ENCODE measurements around the gene MPZL2.
"Not testable (repeated sequence)": the region's sequence is repeated elsewhere in the genome, so short reads cannot be mapped to it uniquely, and the experiment has no call there.

The MPZL2 gene

DNA sequence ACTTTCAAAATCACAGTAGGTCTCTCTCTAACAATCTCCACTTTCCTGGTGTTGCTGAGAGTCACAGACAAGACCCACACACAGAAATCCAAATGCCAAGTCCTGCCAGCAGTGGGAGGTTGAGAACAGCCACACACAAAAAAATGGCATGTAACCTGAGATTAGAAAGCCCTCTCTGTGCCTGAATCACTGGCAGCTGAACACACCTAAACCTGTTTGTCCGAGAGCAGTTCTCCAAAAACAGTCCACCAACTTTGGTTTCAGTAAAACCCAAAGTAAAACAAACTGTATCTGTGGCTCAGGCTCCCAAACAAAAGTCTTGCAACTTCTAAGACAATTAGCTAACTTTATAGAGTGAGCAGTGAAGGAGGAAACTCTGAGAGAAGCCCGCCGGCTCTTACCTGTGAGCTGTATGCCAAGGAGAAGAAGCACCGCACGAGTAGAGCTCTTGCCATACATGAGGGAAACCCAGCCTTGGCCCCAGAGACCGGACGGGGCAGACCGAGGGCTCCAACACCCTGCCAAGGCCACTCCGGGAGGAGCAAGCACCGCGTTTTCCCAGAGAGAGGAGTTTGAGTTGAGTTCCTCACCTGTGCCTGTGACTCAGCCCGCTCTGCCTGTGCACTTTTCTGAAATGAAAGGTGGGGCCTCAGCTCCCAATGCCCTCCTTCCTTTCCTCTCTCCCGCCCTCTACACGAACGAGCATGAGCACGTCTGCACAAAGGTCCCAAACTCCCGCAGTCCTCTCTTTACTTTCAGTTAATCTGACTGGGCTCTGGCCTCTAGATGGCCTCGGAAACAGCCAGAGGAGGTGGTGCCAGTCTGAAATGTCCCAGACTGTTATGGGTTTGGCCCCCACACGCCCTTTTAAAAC, at the start of gene MPZL2:
Gene MPZL2 (minus strand): TSS at position 603 of the 874 bp plus-strand sequence. CDS start 144 bp downstream, at position 459.
- DNase-seq = peak; percentile 46

DNA sequence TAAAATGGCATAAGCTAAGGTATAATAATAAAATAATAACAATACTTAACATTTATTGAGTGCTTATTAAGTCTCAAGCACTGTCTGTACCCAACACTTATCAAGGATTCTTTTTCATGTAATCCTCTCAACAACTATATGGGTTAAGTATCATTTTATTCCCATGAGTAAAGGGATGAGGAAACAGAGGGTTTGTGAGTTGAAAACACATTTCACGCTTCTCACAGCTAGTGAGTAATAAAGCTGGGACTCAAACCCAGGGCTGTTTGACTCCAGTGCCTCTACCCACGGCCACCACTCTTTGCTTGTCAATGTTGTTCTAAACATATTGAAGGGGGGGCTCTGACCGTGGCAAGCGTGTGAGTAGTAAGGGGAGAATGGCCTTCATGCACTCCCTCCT, 49.1 kb upstream of the MPZL2 start:
- no peak for DNase-seq

DNA sequence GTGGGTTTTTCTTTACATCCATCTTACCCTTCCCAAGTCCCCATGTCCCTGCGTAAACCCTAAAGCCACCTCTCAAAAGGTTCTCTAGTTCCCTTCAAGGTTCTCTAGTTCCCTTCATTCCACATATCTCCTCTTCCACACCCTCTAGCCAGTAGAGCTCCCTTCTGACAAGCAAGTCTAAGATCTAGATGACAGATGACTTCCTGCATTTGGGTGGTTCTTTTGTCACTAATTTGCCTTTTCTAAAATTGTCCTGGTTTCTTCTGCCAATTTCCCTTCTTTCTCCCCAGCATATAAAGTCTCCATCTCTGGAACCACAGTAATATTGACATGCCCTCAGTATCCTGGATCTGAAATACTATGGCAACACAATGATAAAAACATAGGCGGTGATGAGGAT, 48.2 kb upstream of the MPZL2 start:
- DNase-seq = no peak

DNA sequence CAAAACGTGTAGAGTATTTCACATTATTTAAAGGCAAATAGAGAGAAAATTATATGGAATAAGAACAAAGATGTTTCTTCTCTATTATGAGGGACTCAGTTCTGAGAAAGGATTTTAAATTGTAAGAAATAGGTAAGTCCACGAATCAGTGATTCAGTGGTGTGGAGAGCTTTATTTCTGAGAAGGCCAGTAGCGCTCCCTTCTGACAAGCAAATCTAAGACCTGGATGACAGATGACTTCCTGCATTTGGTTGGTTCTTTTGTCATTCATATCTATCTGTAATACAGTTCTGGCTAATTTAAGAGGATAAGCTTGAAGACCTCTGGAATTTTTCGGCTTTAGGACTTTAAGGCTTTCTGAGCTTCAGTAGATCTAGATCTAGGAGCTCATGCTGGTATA, 47.4 kb upstream of the MPZL2 start:
- DNase-seq = no peak

DNA sequence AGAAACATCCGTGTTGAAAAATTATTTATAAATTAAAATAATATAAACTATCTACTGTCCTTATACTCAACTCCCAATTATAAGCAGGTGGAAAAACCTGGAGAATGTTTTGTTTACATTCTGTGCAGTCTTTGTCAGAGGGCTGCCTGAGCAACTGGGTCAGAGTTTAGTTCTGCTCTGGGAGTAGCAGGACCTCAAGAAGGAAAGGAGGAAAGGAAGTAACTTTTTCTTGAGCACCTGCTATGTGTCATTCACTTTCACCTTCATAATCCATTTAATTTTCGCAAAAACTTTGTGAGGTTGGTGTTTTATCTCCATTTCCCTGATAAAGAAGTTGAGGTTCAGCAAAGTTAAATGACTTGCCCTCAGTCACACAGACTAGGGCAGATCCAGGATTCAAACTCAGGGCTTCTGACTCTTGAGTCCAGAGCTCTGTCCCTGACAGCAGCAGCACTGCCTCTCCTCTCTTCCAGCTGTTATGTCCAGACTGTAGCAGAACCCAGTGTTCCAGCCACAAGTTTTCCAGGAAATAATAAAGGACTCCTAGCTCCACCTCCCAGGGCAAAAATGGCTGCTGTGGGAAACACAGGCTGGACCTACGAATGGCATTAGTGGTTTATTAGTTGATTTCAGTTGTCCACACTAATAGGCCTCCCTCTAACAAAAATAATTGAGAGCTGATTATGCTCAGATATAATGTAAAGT, 46.8 kb upstream of the MPZL2 start:
- DNase-seq = no peak

DNA sequence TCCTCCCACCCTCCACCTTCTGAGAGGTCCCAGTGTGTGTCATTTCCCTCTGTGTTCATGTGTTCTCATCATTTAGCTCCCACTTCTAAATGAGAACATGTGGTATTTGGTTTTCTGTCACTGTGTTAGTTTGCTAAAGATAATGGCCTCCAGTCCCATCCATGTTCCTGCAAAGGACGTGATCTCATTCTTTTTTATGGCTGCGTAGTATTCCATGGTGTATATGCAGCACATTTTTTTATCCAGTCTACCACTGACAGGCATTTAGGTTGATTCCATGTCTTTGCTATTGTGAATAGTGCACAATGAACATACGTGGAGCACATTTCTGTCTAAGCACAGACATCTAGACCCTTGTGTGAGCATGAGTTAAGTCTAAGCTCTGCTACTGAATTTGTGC, 46.2 kb upstream of the MPZL2 start:
- no peak for DNase-seq

DNA sequence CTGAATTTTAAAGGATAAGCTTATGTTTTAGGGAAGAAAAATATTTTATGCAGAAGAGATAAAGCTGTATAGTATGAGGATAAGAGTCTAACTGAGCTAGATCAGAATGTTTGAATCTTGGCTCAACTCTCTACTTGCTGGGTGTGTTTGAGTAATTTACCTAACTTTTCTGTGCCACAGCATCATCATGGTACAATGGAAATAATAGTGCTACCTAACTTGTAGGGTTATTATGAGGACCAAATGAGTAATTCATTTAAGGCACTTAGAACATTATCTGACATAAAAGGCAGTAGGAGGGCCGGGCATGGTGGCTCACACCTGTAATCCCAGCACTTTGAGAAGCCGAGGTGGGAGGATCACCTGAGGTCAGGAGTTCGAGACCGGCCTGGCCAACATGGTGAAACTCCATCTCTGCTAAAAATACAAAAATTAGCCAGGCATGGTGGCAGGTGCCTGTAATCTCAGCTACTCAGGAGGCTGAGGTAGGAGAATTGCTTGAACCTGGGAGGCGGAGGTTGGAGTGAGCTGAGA, 45.0 kb upstream of the MPZL2 start:
- not testable (repeated sequence) for DNase-seq

DNA sequence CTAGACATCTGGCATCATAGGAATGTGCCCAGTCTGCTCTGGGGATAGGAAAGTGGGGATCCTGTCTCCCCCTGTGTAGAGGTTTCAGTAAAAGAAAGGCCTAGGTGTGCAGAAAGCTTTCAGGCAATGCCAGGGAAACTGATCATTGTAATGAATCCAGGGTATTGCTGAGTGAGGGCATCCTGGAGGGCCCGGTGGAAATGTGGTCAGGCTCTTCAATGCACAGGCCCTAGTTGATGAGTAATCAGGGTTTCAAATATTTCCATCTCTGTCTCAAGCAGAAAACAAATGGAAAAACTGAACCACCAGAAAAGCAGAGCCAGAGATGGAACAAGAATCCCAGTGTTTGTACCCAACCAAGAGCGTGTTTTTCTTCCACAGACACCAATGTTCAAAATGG, 42.5 kb upstream of the MPZL2 start:
- DNase-seq = no peak

DNA sequence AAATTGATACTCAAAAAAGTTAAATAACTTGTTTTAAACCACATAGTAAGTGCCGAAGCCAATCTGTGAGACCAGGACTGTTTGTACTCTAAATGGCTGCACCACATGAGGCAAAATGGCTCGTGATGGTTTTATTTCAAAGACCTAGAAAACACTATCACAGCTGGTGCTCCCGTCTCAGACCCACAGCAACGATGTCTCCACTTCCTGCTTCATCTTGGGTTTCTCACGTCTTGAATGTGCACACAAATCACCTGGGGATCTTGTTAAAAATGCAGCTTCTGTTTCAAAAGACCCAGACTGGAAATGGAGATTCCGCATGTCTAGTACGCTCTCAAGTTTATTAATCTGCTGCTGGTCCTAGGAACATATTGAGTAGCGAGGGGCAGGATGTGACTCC, 41.6 kb upstream of the MPZL2 start:
- no peak for DNase-seq

DNA sequence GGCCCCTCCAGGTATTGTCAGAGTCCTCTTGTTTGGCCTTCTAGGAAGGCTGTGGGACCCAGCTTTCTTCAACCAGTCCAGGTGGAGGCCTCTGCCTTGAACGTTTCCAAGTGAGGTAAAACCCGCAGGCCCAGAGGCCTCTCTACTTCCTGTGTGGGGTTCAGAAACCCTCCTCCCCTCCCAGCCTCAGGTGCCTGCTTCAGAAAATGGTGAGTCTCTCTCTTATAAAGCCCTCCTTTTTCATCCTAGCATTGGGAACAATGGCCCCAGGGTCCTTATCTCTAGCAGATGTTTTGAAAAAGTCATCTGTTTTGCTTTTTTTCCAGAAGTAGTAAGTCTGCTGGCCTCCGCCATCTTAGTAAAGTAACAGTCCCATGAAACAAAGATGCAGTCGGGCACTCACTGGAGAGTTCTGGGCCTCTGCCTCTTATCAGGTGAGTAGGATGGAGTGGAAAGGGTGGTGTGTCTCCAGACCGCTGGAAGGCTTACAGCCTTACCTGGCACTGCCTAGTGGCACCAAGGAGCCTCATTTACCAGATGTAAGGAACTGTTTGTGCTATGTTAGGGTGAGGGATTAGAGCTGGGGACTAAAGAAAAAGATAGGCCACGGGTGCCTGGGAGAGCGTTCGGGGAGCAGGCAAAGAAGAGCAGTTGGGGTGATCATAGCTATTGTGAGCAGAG, 40.6 kb upstream of the MPZL2 start, which contains the start of gene CD3E:
Gene CD3E (plus strand): TSS at position 163 of the 681 bp plus-strand sequence. CDS start 223 bp downstream, at position 386.
- no peak for DNase-seq

DNA sequence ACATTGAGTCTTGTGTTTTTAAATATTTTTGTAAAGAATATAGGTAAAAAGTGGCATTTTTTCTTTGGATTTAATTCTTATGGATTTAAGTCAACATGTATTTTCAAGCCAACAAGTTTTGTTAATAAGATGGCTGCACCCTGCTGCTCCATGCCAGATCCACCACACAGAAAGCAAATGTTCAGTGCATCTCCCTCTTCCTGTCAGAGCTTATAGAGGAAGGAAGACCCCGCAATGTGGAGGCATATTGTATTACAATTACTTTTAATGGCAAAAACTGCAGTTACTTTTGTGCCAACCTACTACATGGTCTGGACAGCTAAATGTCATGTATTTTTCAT, 40.1 kb upstream of the MPZL2 start:
- no peak for DNase-seq

DNA sequence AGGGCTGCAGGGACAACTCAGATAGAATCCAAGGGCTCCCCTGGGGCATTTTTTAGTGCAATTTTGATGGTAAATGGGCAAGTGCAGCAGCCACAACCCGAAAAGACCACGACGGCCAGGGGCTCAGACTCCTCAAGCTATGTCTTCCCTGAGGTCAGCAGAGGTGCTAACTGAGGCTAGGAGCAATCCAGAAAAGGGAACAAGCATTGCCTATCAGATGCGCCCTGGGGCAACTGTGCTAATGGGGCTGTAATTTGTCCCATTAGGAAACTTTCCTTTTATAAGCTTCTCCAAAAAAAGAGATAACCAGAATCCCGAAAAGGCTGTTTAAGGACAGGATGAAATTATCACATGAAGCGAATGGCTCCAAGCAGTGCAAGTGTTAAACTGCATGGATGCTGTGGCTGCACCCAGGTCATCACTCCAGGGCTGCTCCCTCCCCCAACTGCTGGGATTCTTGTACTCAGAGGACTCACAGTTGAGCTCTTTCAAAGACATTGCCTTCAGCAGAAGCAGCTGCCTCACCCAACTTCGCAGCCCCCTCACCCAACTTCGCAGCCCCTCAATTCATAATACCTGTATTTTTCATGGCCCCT, 37.6 kb upstream of the MPZL2 start:
- no peak for DNase-seq

DNA sequence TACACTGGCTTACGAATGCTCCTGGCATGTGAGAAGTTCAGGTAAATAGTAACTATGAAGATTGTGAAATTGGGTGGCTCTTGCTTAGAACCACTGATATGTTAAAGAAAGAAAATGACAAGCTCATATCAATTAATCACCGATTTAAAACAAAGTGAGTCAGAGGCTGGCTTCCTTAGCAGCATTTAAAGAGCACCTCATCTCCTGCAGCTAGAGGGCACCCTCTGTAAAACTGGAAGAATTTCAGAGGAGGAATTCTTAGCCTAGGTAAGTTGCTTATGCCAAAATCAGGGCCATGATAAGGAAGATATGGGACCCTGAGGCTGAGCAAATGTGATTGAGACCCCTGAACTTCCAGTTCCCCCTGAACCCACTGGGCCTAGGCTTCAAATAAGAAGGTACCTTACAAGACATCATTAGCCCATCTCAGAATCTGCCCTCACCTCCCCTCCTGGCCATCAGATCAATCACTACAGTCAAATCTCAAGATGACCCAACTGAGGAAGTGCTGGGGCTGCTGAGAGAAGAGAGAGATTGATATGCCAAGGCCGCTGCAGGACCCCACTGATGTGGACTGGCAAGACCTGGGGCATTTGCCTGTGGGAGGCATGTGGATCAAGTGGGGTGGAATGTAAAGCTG, 31.8 kb upstream of the MPZL2 start:
- DNase-seq = no peak

DNA sequence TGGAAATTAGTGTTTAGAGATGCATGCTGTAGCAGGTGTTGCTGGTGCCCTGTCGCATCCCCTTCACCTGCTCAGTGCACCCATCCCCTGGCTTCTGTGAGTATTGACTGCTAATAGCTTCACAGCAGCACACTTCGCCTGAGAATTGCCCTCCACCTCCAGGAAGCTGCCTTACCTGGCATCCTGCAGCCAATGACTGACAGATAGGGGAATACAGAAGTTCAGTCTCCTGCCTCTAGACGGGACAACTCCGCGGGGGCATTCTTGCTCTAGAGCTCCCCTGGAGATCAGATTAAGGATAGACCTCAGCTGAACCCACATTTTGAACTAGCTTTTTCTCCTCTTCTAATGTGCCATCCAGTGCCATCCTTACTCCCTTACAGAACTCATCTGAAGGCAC, 31.1 kb upstream of the MPZL2 start:
- DNase-seq = no peak

DNA sequence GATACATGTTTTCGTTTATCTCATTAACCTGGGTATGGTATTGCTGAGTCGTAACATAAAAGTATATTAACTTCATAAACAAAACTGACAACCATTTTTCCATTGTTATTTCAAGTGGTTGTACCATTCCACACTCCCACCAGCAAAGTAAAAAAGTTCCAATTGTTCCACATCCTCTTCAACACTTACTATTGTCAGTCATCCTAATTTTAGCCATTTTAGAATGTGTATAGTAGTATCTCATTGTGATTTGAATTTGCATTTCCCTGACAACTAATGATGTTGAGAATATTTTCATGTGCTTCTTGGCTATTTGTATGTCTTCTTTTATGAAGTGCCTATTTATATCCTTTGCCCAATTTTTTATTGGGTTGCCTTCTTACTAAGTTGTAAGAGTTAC, 30.0 kb upstream of the MPZL2 start:
- no peak for DNase-seq

DNA sequence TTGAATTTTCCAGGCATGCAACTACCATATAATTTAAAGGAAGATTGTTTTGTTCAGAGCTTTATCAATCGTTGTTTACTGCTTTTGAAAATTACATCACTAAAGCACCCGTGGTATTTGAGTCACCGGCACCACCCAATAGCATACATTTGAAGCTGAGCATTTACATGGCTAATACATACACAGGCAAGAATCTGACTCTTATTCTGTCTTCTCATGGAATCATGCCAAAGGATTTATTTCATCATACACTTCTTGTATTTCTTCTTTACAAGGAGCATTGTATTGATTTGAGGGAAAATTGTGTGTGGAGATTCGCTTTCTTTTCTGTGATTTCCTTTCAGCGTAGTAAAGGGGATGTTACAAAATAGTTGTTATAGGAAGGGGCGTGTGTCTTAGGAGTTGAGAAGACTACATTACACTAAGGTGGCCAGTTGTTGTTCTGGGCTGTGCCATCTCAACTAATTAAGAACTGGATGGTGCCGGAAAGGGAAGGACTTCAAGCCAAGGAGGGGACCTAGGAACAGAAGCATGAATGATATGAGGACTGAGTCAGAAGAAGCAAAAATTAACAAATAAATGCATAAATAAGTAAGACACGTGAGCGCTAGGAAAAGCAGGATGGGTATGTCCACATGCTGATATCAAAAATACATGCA, 27.5 kb upstream of the MPZL2 start:
- no peak for DNase-seq

DNA sequence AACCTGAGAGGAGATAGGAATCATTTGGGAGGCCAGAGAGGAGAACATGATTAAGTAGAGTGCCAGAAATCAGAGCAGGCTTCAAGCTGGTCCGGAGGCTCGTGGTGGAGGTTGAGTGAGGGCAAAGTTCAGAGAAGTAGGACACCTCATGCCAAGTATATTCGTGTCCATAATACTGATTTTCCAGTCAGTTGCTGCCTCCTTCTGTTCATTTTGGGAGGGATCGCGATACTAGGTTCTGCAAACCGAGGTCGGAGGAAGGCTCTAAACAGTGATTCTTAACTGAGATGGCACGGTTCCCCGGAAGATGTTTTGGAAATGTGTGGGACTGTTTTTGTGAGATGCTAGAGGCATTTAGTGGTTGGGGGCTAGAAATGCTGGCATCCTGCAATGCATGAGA, 26.8 kb upstream of the MPZL2 start:
- no peak for DNase-seq

DNA sequence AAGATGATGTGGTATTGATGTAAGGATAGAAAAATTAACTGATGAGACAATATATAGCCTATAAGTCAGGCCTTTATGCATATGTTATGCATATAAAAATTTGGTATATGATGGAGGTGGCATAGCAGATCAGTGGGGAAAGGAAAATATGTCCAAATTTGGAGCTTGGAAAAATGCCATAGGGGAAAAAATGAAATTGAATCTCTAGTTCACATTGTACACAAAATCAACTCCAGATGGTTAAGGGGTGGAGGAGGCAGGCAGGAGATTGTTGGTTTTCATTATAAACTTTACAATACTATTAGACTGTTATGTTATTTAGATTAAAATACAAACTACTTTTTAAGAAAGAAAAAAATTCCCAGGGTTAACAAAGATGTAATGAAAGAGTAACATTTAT, 25.3 kb upstream of the MPZL2 start:
- DNase-seq = no peak

DNA sequence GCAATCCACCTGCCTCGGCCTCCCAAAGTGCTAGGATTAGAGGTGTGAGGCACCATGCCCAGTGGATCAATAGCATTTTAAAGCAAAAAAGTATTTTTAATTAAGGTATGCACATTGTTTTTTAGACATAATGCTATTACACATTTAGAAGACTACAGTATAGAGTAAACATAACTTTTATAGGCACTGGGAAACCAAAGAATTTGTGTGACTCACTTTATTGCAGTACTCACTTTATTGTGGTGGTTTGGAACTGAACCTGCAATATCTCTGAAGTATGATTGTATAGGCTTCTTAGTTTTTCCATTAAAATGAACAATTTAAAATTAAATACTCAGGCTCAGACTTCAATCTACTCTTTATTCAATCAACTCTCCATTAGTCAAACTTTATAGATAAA, 22.9 kb upstream of the MPZL2 start:
- no peak for DNase-seq

DNA sequence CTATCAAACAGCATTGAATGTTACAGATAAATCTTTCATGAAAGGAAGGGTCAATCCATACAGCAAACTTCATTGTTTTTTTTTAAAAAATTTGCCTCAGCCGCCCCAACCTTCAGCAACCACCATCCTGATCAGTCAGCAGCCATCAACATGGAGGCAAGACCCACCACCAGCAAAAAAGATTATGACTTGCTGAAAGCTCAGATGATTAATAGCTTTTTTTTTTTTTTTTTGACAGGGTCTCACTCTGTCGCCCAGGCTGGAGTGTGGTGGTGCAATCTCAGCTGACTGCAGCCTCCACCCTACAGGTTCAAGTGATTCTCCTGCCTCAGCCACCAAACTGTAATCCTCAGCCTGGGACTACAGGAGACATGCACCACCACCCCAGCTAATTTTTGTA, 22.4 kb upstream of the MPZL2 start:
- no peak for DNase-seq

DNA sequence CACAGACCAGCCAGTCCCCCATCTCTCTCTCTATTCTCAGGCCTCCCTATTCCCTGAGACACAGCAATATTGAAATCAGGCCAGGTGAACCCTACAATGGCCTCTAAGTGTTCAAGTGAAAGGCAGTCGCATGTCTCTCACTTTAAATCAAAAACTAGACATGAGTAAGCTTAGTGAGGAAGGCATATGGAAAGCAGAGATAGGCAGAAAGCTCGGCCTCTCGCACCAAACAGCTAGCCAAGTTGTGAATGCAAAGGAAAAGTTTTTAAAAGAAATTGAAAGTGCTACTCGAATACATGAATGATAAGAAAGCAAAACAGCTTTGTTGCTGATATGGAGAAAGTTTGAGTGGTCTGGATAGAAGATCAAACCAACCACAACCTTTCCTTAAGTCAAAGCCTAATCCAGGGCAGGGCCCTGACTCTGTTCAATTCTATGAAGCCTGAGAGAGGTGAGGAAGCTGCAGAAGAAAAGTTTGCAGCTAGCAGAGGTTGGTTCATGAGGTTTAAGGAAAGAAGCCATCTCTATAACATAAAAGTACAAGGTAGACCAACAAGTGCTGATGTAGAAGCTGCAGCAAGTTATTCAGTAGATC, 19.8 kb upstream of the MPZL2 start:
- DNase-seq = no peak
